ENCODE measurements around the gene ATP10A. TPM values are rescaled to one million over a fixed set of nuclear protein-coding genes. Genes with fewer than 3 reads are reported as not detected.
"Not testable (repeated sequence)": the region's sequence is repeated elsewhere in the genome, so short reads cannot be mapped to it uniquely, and the experiment has no call there.

The ATP10A gene
- total RNA-seq, 1 experiment from 2014 or later = not detected

DNA sequence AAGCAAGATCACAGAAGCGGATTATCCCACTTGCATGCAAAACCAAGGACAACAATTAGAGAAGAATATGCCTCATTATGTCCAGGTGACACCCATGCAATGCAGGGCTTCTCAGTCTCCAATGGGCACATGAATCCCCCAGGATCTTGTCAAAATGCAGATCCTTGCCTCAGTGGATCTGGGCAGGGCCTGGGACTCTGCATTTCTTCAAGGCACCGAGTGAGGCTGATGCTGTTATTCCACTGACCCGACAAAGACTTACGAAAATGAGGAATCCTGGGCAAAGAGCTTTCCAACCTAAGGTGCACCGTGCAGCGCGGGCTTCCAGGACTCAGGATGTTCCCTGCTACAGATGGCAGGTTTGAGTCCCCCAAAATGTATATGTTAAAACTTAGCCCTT is 99.2 kb downstream of the ATP10A start:
- Histone ChIP-seq H3K9me2 (replicated peaks; ENCODE audit: insufficient read depth, low read length) (no peaks in the 10 kb centered on the region), H3K9me3 (ENCODE audit: low read length) (peaks cover 18% of the 10 kb centered on the region), H3K4me3 (ENCODE audit: low read length) (no peak overlapping the region), H3K27me3 (ENCODE audit: low read length) (no peaks in the 10 kb centered on the region), H3K4me1 (ENCODE audit: low read length) (no peaks in the 10 kb centered on the region), H3K27ac (ENCODE audit: low read length) (no peak overlapping the region), H3K79me2 (ENCODE audit: low read length) (no peaks in the 10 kb centered on the region), H3K4me2 (ENCODE audit: low read depth, low read length, poor library complexity, severe bottlenecking) (no peak overlapping the region), H3K36me3 (ENCODE audit: insufficient read depth, low read length) (no peaks in the 10 kb centered on the region), H4K20me1 (ENCODE audit: insufficient read depth, low read depth, low read length) (no peaks in the 10 kb centered on the region), H2AFZ (ENCODE audit: low read length) (no peak overlapping the region), H3K9ac (ENCODE audit: low read length) (no peak overlapping the region)
- no peak for DNase-seq

DNA sequence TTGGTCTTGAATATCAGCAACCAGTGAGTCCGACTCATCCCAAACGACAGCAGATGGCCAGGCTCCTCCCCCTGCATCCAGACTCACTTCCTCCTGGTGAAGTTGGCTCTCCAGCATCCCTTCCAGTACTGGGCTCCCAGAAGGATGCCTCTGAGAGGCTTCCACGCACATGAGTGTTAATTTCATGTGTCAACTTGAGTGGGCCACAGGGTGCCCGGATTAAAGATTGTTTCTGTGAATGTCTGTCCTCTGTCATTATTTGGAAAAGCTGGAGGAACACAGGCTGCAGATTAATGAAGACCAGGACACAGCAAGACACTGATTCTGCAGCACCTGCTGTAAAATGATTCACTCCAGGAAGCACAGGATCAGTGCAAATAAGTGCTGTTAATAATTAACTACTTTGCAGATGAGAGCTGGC is 99.8 kb downstream of the ATP10A start:
- no peak for DNase-seq
- no peaks in the 10 kb centered on the region for H3K36me3 ChIP-seq (ENCODE audit: insufficient read depth, low read length)
- H3K9ac ChIP-seq (ENCODE audit: low read length) = no peak overlapping the region
- H3K27me3 ChIP-seq (ENCODE audit: low read length) = no peaks in the 10 kb centered on the region
- no peak overlapping the region for H2AFZ ChIP-seq (ENCODE audit: low read length)
- H3K79me2 ChIP-seq (ENCODE audit: low read length) = no peaks in the 10 kb centered on the region
- H3K9me3 ChIP-seq (ENCODE audit: low read length) = peaks cover 18% of the 10 kb centered on the region
- no peaks in the 10 kb centered on the region for H3K4me1 ChIP-seq (ENCODE audit: low read length)
- H3K9me2 ChIP-seq (replicated peaks; ENCODE audit: insufficient read depth, low read length) = no peaks in the 10 kb centered on the region
- H3K4me2 ChIP-seq (ENCODE audit: low read depth, low read length, poor library complexity, severe bottlenecking) = no peak overlapping the region
- no peaks in the 10 kb centered on the region for H4K20me1 ChIP-seq (ENCODE audit: insufficient read depth, low read depth, low read length)
- H3K27ac ChIP-seq (ENCODE audit: low read length) = no peak overlapping the region
- H3K4me3 ChIP-seq (ENCODE audit: low read length) = no peak overlapping the region

DNA sequence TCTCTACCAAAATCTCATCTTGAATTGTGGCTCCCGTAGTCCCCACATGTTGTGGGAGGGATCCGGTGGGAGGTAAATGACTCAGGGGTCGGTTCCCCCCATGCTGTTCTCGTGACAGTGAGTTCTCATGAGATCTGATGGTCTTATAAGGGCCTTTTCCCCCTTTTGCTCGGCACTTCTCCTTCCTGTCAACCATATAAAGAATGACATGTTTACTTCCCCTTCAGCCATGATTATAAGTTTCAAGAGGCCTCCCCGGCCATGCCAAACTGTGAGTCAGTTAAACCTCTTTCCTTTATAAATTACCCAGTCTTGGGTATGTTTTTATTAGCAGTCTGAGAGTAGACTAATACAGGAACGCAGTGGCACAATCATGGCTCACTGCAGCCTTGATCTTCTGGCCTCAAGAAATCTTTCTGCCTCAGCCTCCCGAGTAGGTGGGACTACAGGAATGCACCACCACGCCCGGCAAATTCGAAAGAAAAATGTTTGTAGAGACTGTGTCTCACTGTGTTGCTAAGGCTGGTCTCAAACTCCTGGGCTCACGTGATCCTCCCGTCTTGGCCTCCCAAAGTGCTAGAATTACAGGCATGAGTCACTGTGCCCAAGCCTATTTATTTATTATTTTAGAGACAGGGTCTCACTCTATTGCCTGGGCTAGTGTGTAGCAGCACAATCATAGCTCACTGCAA is 101.0 kb downstream of the ATP10A start:
- no peaks in the 10 kb centered on the region for H4K20me1 ChIP-seq (ENCODE audit: insufficient read depth, low read depth, low read length)
- no peaks in the 10 kb centered on the region for H3K4me1 ChIP-seq (ENCODE audit: low read length)
- no peak overlapping the region for H2AFZ ChIP-seq (ENCODE audit: low read length)
- no peak for DNase-seq
- H3K36me3 ChIP-seq (ENCODE audit: insufficient read depth, low read length) = no peaks in the 10 kb centered on the region
- H3K9me3 ChIP-seq (ENCODE audit: low read length) = peaks cover 12% of the 10 kb centered on the region
- no peaks in the 10 kb centered on the region for H3K79me2 ChIP-seq (ENCODE audit: low read length)
- no peak overlapping the region for H3K4me2 ChIP-seq (ENCODE audit: low read depth, low read length, poor library complexity, severe bottlenecking)
- no peak overlapping the region for H3K9ac ChIP-seq (ENCODE audit: low read length)
- no peak overlapping the region for H3K4me3 ChIP-seq (ENCODE audit: low read length)
- no peak overlapping the region for H3K27ac ChIP-seq (ENCODE audit: low read length)
- no peaks in the 10 kb centered on the region for H3K9me2 ChIP-seq (replicated peaks; ENCODE audit: insufficient read depth, low read length)
- H3K27me3 ChIP-seq (ENCODE audit: low read length) = no peaks in the 10 kb centered on the region

DNA sequence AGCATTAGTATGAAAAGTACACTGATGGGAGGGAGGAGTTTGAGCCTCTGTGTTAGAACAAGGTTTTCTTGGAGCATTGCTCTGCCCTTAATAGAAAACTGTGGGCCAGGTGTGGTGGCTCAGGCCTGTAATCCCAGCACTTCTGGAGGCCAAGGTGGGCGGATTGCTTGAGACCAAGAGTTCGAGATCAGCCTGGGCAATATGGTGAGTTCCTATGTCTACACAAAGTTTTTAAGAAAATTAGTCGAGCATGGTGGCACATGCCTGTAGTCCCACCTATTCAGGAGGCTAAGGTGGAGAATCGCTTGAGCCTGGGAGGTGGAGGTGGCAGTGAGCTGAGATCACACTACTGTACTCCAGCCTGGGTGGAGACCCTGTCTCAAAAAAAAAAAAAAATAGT is 103.7 kb downstream of the ATP10A start:
- DNase-seq = no peak
- H3K4me2 ChIP-seq (ENCODE audit: low read depth, low read length, poor library complexity, severe bottlenecking) = no peak overlapping the region

DNA sequence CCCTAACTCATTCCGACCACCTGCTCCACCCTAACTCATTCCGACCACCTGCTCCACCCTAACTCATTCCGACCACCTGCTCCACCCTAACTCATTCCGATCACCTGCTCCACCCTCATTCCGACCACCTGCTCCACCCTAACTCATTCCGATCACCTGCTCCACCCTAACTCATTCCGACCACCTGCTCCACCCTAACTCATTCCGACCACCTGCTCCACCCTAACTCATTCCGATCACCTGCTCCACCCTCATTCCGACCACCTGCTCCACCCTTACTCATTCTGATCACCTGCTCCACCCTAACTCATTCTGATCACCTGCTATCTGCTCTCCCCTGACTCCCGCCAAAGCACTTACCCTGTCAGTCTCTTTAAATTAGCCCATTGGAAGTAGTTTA is 104.5 kb downstream of the ATP10A start:
- not testable (repeated sequence) for H3K4me2 ChIP-seq (ENCODE audit: low read depth, low read length, poor library complexity, severe bottlenecking); H3K4me1 ChIP-seq (ENCODE audit: low read length); H3K27me3 ChIP-seq (ENCODE audit: low read length); H3K9me2 ChIP-seq (replicated peaks; ENCODE audit: insufficient read depth, low read length); H3K79me2 ChIP-seq (ENCODE audit: low read length); H2AFZ ChIP-seq (ENCODE audit: low read length); H3K36me3 ChIP-seq (ENCODE audit: insufficient read depth, low read length); H4K20me1 ChIP-seq (ENCODE audit: insufficient read depth, low read depth, low read length); H3K9ac ChIP-seq (ENCODE audit: low read length); DNase-seq; H3K27ac ChIP-seq (ENCODE audit: low read length); H3K4me3 ChIP-seq (ENCODE audit: low read length)
- H3K9me3 ChIP-seq (ENCODE audit: low read length) = peaks cover 14% of the 10 kb centered on the region

More for the DNA sequence above, 103.7 kb downstream of the ATP10A start:
- no peaks in the 10 kb centered on the region for H4K20me1 ChIP-seq (ENCODE audit: insufficient read depth, low read depth, low read length)
- no peak overlapping the region for H3K27ac ChIP-seq (ENCODE audit: low read length)
- no peaks in the 10 kb centered on the region for H3K9me2 ChIP-seq (replicated peaks; ENCODE audit: insufficient read depth, low read length)
- no peaks in the 10 kb centered on the region for H3K36me3 ChIP-seq (ENCODE audit: insufficient read depth, low read length)
- H3K4me1 ChIP-seq (ENCODE audit: low read length) = no peaks in the 10 kb centered on the region
- H2AFZ ChIP-seq (ENCODE audit: low read length) = no peak overlapping the region
- H3K79me2 ChIP-seq (ENCODE audit: low read length) = no peaks in the 10 kb centered on the region
- no peak overlapping the region for H3K9ac ChIP-seq (ENCODE audit: low read length)
- H3K4me3 ChIP-seq (ENCODE audit: low read length) = no peak overlapping the region
- H3K9me3 ChIP-seq (ENCODE audit: low read length) = peaks cover 12% of the 10 kb centered on the region
- H3K27me3 ChIP-seq (ENCODE audit: low read length) = no peaks in the 10 kb centered on the region

DNA sequence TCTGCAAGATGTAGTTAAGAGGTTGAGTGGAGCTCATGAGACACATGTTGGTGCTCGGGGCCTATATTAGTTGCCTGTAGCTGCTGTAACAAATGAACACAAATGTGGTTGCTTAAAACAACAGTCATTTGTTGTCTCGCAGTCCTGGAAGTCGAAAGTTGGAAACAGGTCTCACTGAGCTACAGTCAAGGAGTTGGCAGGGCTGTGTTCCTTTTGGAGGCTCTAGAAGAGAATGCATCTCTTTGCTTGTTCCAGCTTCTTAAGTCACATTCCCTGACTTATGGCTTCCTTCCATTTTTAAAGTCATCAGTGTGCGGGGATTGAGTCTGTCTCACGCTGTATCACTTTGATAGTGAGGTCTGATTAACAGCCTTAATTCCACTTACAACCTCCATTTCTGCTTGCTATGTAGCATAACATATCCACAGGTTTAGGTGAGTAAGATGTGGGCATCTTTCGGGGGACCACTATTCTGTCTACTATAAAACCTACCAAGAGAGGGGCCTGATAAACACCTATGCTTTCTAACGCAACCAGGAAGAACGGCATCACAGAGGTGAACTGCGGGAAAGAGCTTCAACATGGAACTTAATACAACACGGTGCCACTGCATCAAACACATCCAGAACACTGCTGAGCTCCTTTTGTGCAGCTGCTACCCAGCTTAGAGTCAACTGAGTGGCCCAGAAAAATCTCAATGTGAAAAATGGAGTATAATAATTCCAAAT is 119.4 kb downstream of the ATP10A start:
- Histone ChIP-seq H3K4me2 (ENCODE audit: low read depth, low read length, poor library complexity, severe bottlenecking) (no peak overlapping the region), H3K27ac (ENCODE audit: low read length) (no peak overlapping the region), H3K9me2 (replicated peaks; ENCODE audit: insufficient read depth, low read length) (0 out of 2 replicates have a peak, but pooled peaks cover 3% of the 10 kb centered on the region), H3K9ac (ENCODE audit: low read length) (no peak overlapping the region), H3K79me2 (ENCODE audit: low read length) (no peaks in the 10 kb centered on the region), H2AFZ (ENCODE audit: low read length) (no peak overlapping the region), H3K27me3 (ENCODE audit: low read length) (no peaks in the 10 kb centered on the region), H3K36me3 (ENCODE audit: insufficient read depth, low read length) (no peaks in the 10 kb centered on the region), H3K4me3 (ENCODE audit: low read length) (no peak overlapping the region), H3K9me3 (ENCODE audit: low read length) (peaks cover 3% of the 10 kb centered on the region; the same call in 1 of the 2 replicates), H4K20me1 (ENCODE audit: insufficient read depth, low read depth, low read length) (no peaks in the 10 kb centered on the region), H3K4me1 (ENCODE audit: low read length) (no peaks in the 10 kb centered on the region)
- DNase-seq = no peak

DNA sequence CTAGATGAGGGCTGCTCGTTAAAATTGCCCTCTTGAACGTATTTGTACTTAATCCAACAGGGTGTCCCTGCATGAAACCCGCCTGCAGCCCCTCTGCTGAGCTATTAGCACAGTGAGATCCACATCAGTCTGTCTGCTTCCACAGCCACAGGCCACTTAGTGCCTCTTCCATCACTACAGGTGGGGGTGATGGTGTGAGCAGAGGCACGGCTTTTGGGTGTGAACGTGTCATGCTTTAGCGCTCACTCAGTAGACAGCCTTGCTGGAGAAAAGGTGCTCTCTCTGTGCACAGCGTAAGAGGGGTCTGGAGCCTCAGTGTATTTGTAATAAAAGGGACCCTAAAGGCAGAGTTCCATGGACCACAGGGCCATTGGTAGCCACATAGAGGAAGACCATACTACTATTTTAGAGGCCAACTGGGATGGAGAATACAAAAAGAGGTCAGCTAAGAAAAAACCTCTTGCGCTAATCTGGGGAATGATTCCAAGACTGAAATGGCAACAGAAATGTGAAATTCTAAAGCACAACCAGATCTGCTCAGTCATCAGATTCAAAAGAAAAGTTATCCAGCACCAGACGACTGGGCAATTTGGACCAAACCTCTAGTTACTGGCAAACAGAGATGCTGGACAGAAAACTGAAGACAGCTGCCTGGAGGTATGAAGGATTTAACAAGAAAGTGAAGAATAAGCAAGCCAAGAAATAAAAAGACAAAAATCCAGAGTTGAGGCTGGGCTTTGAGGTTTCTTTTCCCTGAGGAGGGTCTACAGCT is 120.2 kb downstream of the ATP10A start:
- Histone ChIP-seq H4K20me1 (ENCODE audit: insufficient read depth, low read depth, low read length) (no peaks in the 10 kb centered on the region), H3K9me3 (ENCODE audit: low read length) (peaks cover 3% of the 10 kb centered on the region; the same call in 1 of the 2 replicates), H3K9me2 (replicated peaks; ENCODE audit: insufficient read depth, low read length) (0 out of 2 replicates have a peak, but pooled peaks cover 3% of the 10 kb centered on the region), H3K27me3 (ENCODE audit: low read length) (no peaks in the 10 kb centered on the region), H3K4me1 (ENCODE audit: low read length) (no peaks in the 10 kb centered on the region), H3K4me2 (ENCODE audit: low read depth, low read length, poor library complexity, severe bottlenecking) (no peak overlapping the region), H3K27ac (ENCODE audit: low read length) (no peak overlapping the region), H3K4me3 (ENCODE audit: low read length) (no peak overlapping the region), H3K9ac (ENCODE audit: low read length) (no peak overlapping the region), H2AFZ (ENCODE audit: low read length) (no peak overlapping the region), H3K79me2 (ENCODE audit: low read length) (no peaks in the 10 kb centered on the region), H3K36me3 (ENCODE audit: insufficient read depth, low read length) (no peaks in the 10 kb centered on the region)
- no peak for DNase-seq

Data from Karpas-422 (cell line).